PFSK-1 (cell line): ENCODE data around the gene RHOF.

ENCODE experiments used
- FOXP2 ChIP-seq: optimal IDR thresholded peaks from 2 replicates; pipeline ENCODE3; 2011; ENCODE audit warnings: borderline replicate concordance, control low read depth, inconsistent platforms; ENCODE audit not compliant: insufficient read depth; ENCODE audit errors: extremely low read length, extremely low read depth
- POLR2AphosphoS5 ChIP-seq: IDR thresholded peaks from 2 replicates; pipeline ENCODE4 v1.6.1; 2012; ENCODE audit warnings: low read depth, mild to moderate bottlenecking, control low read depth, low read length, moderate library complexity
- REST ChIP-seq, 2 experiments: IDR thresholded peaks; 2 replicates each; pipeline versions ENCODE4 v1.6.1 to v1.8.0; 2011 to 2012; ENCODE audit warnings: low read depth in 2 of 2, low read length in 2 of 2, control low read depth in 1 of 2, inconsistent platforms in 1 of 2, mild to moderate bottlenecking in 1 of 2, moderate library complexity in 1 of 2; ENCODE audit not compliant: insufficient read depth in 1 of 2
- SIN3A ChIP-seq: IDR thresholded peaks from 2 replicates; pipeline ENCODE4 v1.6.1; 2012; ENCODE audit warnings: mild to moderate bottlenecking, low read length, moderate library complexity, borderline replicate concordance; ENCODE audit not compliant: insufficient read depth

GRCh38 chr12:121751034-121751433 is 42.5 kb downstream of the RHOF start:
- TF ChIP-seq REST (IDR thresholded peaks at IDR 0.05; ENCODE audit: insufficient read depth in 1 of 2, low read depth in 2 of 2, low read length in 2 of 2) = no peak
- no peak for TF ChIP-seq POLR2AphosphoS5
- TF ChIP-seq SIN3A = no peak
- TF ChIP-seq FOXP2 = no peak
